HepG2 (cell line): ENCODE results near the gene SIGMAR1. TPM values are rescaled to one million over a fixed set of nuclear protein-coding genes. Genes with fewer than 3 reads are reported as not detected.

ENCODE experiments used
- ARHGAP35 ChIP-seq: sonication (generic); formaldehyde crosslinking; IDR thresholded peaks from 2 replicates; pipeline ENCODE4 v1.9.0; 2022; ENCODE audit warnings: mild to moderate bottlenecking, inconsistent platforms, moderate library complexity, missing genetic modification reagents, borderline replicate concordance
- ARNTL ChIP-seq: sonication (generic); formaldehyde crosslinking; IDR thresholded peaks from 2 replicates; pipeline ENCODE4 v1.4.0; 2020; ENCODE audit warnings: mild to moderate bottlenecking, missing genetic modification reagents
- CBFB ChIP-seq: sonication (generic); formaldehyde crosslinking; IDR thresholded peaks from 2 replicates; pipeline ENCODE4 v1.4.0; 2020; ENCODE audit warnings: missing genetic modification reagents
- CC2D1A ChIP-seq: sonication (generic); formaldehyde crosslinking; IDR thresholded peaks from 2 replicates; pipeline ENCODE4 v1.8.1; 2023; ENCODE audit warnings: mild to moderate bottlenecking, missing genetic modification reagents
- CREB3 ChIP-seq: sonication (generic); formaldehyde crosslinking; IDR thresholded peaks from 2 replicates; pipeline ENCODE4 v1.5.0; 2020; ENCODE audit warnings: missing genetic modification reagents
- CREM ChIP-seq, 2 experiments: sonication (generic) in 1 of 2; formaldehyde crosslinking in 1 of 2; IDR thresholded peaks; 2 replicates each; pipeline versions ENCODE4 v1.4.0 to v1.6.1; 2016 to 2020; ENCODE audit warnings: antibody characterized with exemption in 1 of 2, mild to moderate bottlenecking in 1 of 2, missing genetic modification reagents in 1 of 2
- MAX ChIP-seq: IDR thresholded peaks from 2 replicates; pipeline ENCODE4 v1.6.1; 2012; ENCODE audit warnings: inconsistent platforms
- NR2F1 ChIP-seq, 2 experiments: fragments of 450-650 bp in 1 of 2; formaldehyde crosslinking in 1 of 2; IDR thresholded peaks; 2 replicates each; pipeline versions ENCODE4 v1.5.0 to v1.6.1; 2016 to 2020; ENCODE audit warnings: mild to moderate bottlenecking in 1 of 2, missing compliant biosample characterization in 1 of 2, missing genetic modification reagents in 1 of 2, moderate library complexity in 1 of 2
- PRDM15 ChIP-seq: sonication (generic); formaldehyde crosslinking; IDR thresholded peaks from 2 replicates; pipeline ENCODE4 v1.4.0; 2020; ENCODE audit warnings: missing genetic modification reagents
- RBAK ChIP-seq: sonication (generic); formaldehyde crosslinking; IDR thresholded peaks from 2 replicates; pipeline ENCODE4 v1.5.1; 2020; ENCODE audit warnings: mild to moderate bottlenecking, missing genetic modification reagents
- REL ChIP-seq: sonication (generic); formaldehyde crosslinking; conservative IDR thresholded peaks from 2 replicates; pipeline ENCODE4 v1.8.0; 2022; ENCODE audit warnings: mild to moderate bottlenecking, missing genetic modification reagents, moderate library complexity
- SNAI1 ChIP-seq: sonication (generic); formaldehyde crosslinking; IDR thresholded peaks from 2 replicates; pipeline ENCODE4 v1.5.0; 2020; ENCODE audit warnings: mild to moderate bottlenecking, missing genetic modification reagents, borderline replicate concordance
- ZFP91 ChIP-seq: sonication (generic); formaldehyde crosslinking; IDR thresholded peaks from 2 replicates; pipeline ENCODE4 v1.9.0; 2022; ENCODE audit warnings: missing genetic modification reagents, mild to moderate bottlenecking, borderline replicate concordance
- ZNF281 ChIP-seq: sonication (generic); formaldehyde crosslinking; IDR thresholded peaks from 2 replicates; pipeline ENCODE4 v1.4.0; 2020; ENCODE audit warnings: missing genetic modification reagents, borderline replicate concordance
- ZNF282 ChIP-seq: fragments of 450-650 bp; IDR thresholded peaks from 2 replicates; pipeline ENCODE4 v1.6.1; 2018; ENCODE audit not compliant: partially characterized antibody
- ZNF782 ChIP-seq: sonication (generic); formaldehyde crosslinking; IDR thresholded peaks from 2 replicates; pipeline ENCODE4 v1.4.0; 2020; ENCODE audit warnings: missing genetic modification reagents, mild to moderate bottlenecking, borderline replicate concordance
- ZNF839 ChIP-seq: sonication (generic); formaldehyde crosslinking; IDR thresholded peaks from 2 replicates; pipeline ENCODE4 v1.4.0; 2020; ENCODE audit warnings: missing genetic modification reagents, mild to moderate bottlenecking, borderline replicate concordance
- polyA plus RNA-seq, 8 experiments: library from polyadenylated mRNA; depleted of rRNA in 3 of 8; stranded (reverse) in 7 of 8; unstranded in 1 of 8; fragments of >200 nt; fragmentation: Illumina TruSeq in 4 of 8; extraction: Trizol in 4 of 8; gene quantifications; 2 replicates each; pipeline versions ENCODE4 v1.2.1 to v1.2.3, GENCODE V29; 2011 to 2016; ENCODE audit warnings: low read depth in 4 of 8, missing spikeins in 1 of 8, mixed read lengths in 1 of 8; ENCODE audit not compliant: insufficient read depth in 1 of 8
- total RNA-seq, 5 experiments: library from RNA; depleted of rRNA; stranded (reverse); fragments of >200 nt; fragmentation: Illumina TruSeq; extraction: Trizol; gene quantifications; 2 replicates each; pipeline ENCODE4 v1.2.3, GENCODE V29; 2016; ENCODE audit warnings: low read depth in 1 of 5

SIGMAR1 gene
- total and polyA plus RNA-seq, 2 of the 13 experiments (the other 11 are each of a cell fraction or from before 2014, with no cell fraction given), result 38.9 to 60.8 TPM

GRCh38 chr9:34620061-34620994 is 17.3 kb downstream of the SIGMAR1 start, which contains the start of gene DCTN3 (continued):
- TF ChIP-seq CC2D1A (CRISPR knock-in tag) (no peak), REL (CRISPR knock-in tag) (no peak), CREM (IDR thresholded peaks at IDR 0.05) (peak; percentile 94), CREM (CRISPR knock-in tag; IDR thresholded peaks at IDR 0.05) (no peak), MAX (no peak; the same call in 1 of the 2 replicates), CREB3 (CRISPR knock-in tag) (no peak), ZNF839 (no peak), RBAK (no peak), ZNF281 (no peak), SNAI1 (CRISPR knock-in tag) (0 out of 2 replicates have a peak, but pooled peaks have one; percentile 39), ARNTL (CRISPR knock-in tag) (no peak), NR2F1 (CRISPR knock-in tag; IDR thresholded peaks at IDR 0.05) (no peak), ZNF282 (no peak), ZNF782 (CRISPR knock-in tag) (no peak), CBFB (no peak), ARHGAP35 (no peak), ZFP91 (peak; percentile 52; the same call in 1 of the 2 replicates), PRDM15 (CRISPR knock-in tag) (no peak)
